OCI-LY7 (cell line): ENCODE results near the gene DACT2. TPM values are rescaled to one million over a fixed set of nuclear protein-coding genes. Genes with fewer than 3 reads are reported as not detected.

ENCODE experiments used
- BruUV-seq: library from RNA; stranded (reverse); fragments of 400-500 nt; replicated peaks from 2 replicates; lab custom pipeline; 2021; lab: Mats Ljungman, UMichigan
- CTCF ChIA-PET: fragments of 300-600 bp; sonication (Branson Sonifier 250); formaldehyde crosslinking; loops from one replicate; lab custom pipeline; 2022; ENCODE audit warnings: antibody characterized with exemption; ENCODE audit not compliant: unreplicated experiment; lab: Charles Lee
- POLR2A ChIA-PET: fragments of 300-600 bp; sonication (Branson Sonifier 250); formaldehyde crosslinking; loops from one replicate; lab custom pipeline; 2022; ENCODE audit warnings: antibody characterized with exemption; lab: Charles Lee
- DNase-seq: peaks from one replicate; pipeline ENCODE4 v3.0.0-alpha.2; 2015; ENCODE audit warnings: low spot score
- H2AFZ ChIP-seq: fragments of 200-600 bp; sonication (generic), shearing (Covaris generic); 2 replicates; pipeline ENCODE4 v1.6.1; 2014; ENCODE audit warnings: mild to moderate bottlenecking, antibody characterized with exemption, low read length, moderate library complexity
- H3K27ac ChIP-seq: fragments of 200-600 bp; sonication (generic); 2 replicates; pipeline ENCODE4 v1.5.1; 2014; ENCODE audit warnings: mixed run types, low read depth, mild to moderate bottlenecking, moderate library complexity, low read length, inconsistent platforms; ENCODE audit not compliant: poor library complexity, severe bottlenecking
- H3K36me3 ChIP-seq: fragments of 200-600 bp; sonication (generic); 2 replicates; pipeline ENCODE4 v1.6.1; 2014; ENCODE audit warnings: mild to moderate bottlenecking, antibody characterized with exemption, low read length, moderate library complexity, mixed read lengths; ENCODE audit not compliant: insufficient read depth
- H3K4me1 ChIP-seq: fragments of 200-600 bp; sonication (generic); 2 replicates; pipeline ENCODE4 v1.5.1; 2014; ENCODE audit warnings: mild to moderate bottlenecking, low read length; ENCODE audit not compliant: insufficient read depth, poor library complexity, severe bottlenecking
- H3K4me2 ChIP-seq: fragments of 200-600 bp; sonication (generic); 2 replicates; pipeline ENCODE4 v1.6.1; 2014; ENCODE audit warnings: mild to moderate bottlenecking, low read length
- H3K4me3 ChIP-seq: fragments of 200-600 bp; sonication (generic); 2 replicates; pipeline ENCODE4 v1.5.1; 2014; ENCODE audit warnings: mild to moderate bottlenecking, low read depth, low read length; ENCODE audit not compliant: poor library complexity, severe bottlenecking
- H3K79me2 ChIP-seq: fragments of 200-600 bp; sonication (generic); 2 replicates; pipeline ENCODE4 v1.6.1; 2016; ENCODE audit warnings: low read depth, mild to moderate bottlenecking, low read length, moderate library complexity, mixed read lengths; ENCODE audit not compliant: insufficient read depth
- H3K9me2 ChIP-seq: fragments of 200-600 bp; sonication (generic); 2 replicates; pipeline ENCODE4 v1.6.1; 2016; ENCODE audit warnings: mild to moderate bottlenecking, low read length, mixed read lengths; ENCODE audit not compliant: insufficient read depth
- H3K9me3 ChIP-seq: fragments of 200-600 bp; sonication (generic); 2 replicates; pipeline ENCODE4 v1.6.1; 2014; ENCODE audit warnings: mild to moderate bottlenecking, mixed run types, low read length, mixed read lengths
- H4K20me1 ChIP-seq: fragments of 200-600 bp; sonication (generic); 2 replicates; pipeline ENCODE4 v1.6.1; 2014; ENCODE audit warnings: mild to moderate bottlenecking, antibody characterized with exemption, low read length, moderate library complexity, mixed read lengths; ENCODE audit not compliant: insufficient read depth
- EZH2phosphoT487 ChIP-seq: fragments of 200-600 bp; sonication (generic); IDR thresholded peaks from 2 replicates; pipeline ENCODE4 v1.6.1; 2018; ENCODE audit warnings: low read depth, borderline replicate concordance, mild to moderate bottlenecking, mixed run types, antibody characterized with exemption, low read length, moderate library complexity, mixed read lengths
- intact Hi-C: fragments of 100-400 bp; cut with micrococcal nuclease; formaldehyde crosslinking; loops from one replicate; pipeline ENCODE4 v1.10.0; 2022; ENCODE audit not compliant: unreplicated experiment
- total RNA-seq, 2 experiments: library from RNA; depleted of rRNA in 1 of 2; stranded (reverse); fragments of >200 nt in 1 of 2; shearing (Covaris generic) in 1 of 2; gene quantifications; 2 replicates each; pipeline ENCODE4 v1.2.3, GENCODE V29; 2014 to 2022
- TF ChIP-seq, protein P1 (sequence below): fragments of 200-600 bp; sonication (generic); conservative IDR thresholded peaks from 2 replicates; pipeline ENCODE4 v1.5.1; 2014; ENCODE audit warnings: mild to moderate bottlenecking, antibody characterized with exemption, low read length, moderate library complexity, mixed read lengths

Gene DACT2
- total RNA-seq, 2 experiments from 2014 or later, result not detected

GRCh38 chr6:168365422-168366165, 46.0 kb upstream of the DACT2 start:
- H3K27ac ChIP-seq, result no peak overlapping the region
- H3K79me2 ChIP-seq, result no peaks in the 10 kb centered on the region
- no peaks in the 10 kb centered on the region for H3K9me3 ChIP-seq
- BruUV-seq, result no TSS peak
- CTCF ChIA-PET, result no interaction called here
- no peak overlapping the region for H2AFZ ChIP-seq
- no peaks in the 10 kb centered on the region for H4K20me1 ChIP-seq
- TF ChIP-seq, protein P1, sequence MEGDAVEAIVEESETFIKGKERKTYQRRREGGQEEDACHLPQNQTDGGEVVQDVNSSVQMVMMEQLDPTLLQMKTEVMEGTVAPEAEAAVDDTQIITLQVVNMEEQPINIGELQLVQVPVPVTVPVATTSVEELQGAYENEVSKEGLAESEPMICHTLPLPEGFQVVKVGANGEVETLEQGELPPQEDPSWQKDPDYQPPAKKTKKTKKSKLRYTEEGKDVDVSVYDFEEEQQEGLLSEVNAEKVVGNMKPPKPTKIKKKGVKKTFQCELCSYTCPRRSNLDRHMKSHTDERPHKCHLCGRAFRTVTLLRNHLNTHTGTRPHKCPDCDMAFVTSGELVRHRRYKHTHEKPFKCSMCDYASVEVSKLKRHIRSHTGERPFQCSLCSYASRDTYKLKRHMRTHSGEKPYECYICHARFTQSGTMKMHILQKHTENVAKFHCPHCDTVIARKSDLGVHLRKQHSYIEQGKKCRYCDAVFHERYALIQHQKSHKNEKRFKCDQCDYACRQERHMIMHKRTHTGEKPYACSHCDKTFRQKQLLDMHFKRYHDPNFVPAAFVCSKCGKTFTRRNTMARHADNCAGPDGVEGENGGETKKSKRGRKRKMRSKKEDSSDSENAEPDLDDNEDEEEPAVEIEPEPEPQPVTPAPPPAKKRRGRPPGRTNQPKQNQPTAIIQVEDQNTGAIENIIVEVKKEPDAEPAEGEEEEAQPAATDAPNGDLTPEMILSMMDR, result no peak
- no peak for TF ChIP-seq EZH2phosphoT487
- no peak overlapping the region for H3K4me3 ChIP-seq
- no peaks in the 10 kb centered on the region for H3K4me1 ChIP-seq
- no peak overlapping the region for H3K4me2 ChIP-seq
- intact Hi-C loops, result no loop called here
- no peaks in the 10 kb centered on the region for H3K36me3 ChIP-seq
- DNase-seq, result no peak
- POLR2A ChIA-PET, result no interaction called here
- H3K9me2 ChIP-seq, result no peaks in the 10 kb centered on the region

DNA sequence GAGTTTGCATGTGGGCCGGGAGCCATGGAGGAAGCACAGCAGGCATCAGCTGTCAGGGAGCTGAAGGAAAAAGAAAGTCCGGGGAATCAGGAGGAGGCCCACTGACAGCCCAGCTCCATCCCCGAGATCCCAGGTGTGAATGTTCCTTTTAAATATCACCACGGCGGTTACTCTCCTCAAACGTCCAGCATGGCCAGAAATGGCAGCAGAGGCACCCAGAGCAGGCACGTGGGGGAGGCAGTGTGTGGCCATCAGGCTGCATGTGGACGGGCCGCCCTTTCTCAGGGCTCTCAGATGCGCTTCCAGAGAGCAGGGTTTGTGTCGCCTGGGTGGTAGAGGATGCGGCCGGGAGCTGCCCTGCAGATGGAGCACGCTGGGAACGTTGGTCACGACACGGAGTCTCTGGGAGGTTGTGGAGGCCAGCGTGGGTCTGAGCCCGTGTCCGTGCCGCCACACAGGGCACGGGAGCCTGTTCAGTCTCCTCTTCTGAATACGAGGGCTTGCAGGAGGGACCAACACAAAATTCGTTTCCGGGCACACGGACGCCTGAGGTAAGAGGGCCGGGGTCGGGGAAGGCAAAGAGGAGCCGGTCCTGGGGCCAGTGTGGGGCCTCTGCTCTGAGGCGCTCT, 45.3 kb upstream of the DACT2 start:
- no peak overlapping the region for H3K4me2 ChIP-seq
- POLR2A ChIA-PET, result no interaction called here
- no peak for DNase-seq
- no peak overlapping the region for H3K27ac ChIP-seq
- H3K79me2 ChIP-seq, result no peaks in the 10 kb centered on the region
- H3K4me1 ChIP-seq, result no peaks in the 10 kb centered on the region
- intact Hi-C loops, result no loop called here
- H3K9me3 ChIP-seq, result no peaks in the 10 kb centered on the region
- TF ChIP-seq, protein P1, result no peak
- TF ChIP-seq EZH2phosphoT487, result no peak
- CTCF ChIA-PET, result no interaction called here
- no TSS peak for BruUV-seq
- no peak overlapping the region for H3K4me3 ChIP-seq
- no peak overlapping the region for H2AFZ ChIP-seq
- H4K20me1 ChIP-seq, result no peaks in the 10 kb centered on the region
- no peaks in the 10 kb centered on the region for H3K36me3 ChIP-seq
- H3K9me2 ChIP-seq, result no peaks in the 10 kb centered on the region
